Gastrocnemius medialis (tissue), 4 donors: ENCODE results near the gene RHEB.

Source experiments
- POLR2A ChIP-seq, 2 donors: fragments of 450-650 bp; IDR thresholded peaks; one replicate each; pipeline ENCODE4 v1.6.1; 2017; ENCODE audit warnings: antibody characterized with exemption in 2 of 2, mild to moderate bottlenecking in 2 of 2, moderate library complexity in 2 of 2
- TF ChIP-seq, protein P1 (sequence below), 5 experiments: fragments of 450-650 bp in 3 of 5; fragments of 200-600 bp in 2 of 5; sonication (generic) in 2 of 5; IDR thresholded peaks in 4 of 5; conservative IDR thresholded peaks in 1 of 5; 1 replicate in 4 of 5; 2 replicates in 1 of 5; pipeline ENCODE4 v1.5.1; 2016 to 2019; ENCODE audit warnings: antibody characterized with exemption in 5 of 5, mild to moderate bottlenecking in 3 of 5, moderate library complexity in 3 of 5

DNA sequence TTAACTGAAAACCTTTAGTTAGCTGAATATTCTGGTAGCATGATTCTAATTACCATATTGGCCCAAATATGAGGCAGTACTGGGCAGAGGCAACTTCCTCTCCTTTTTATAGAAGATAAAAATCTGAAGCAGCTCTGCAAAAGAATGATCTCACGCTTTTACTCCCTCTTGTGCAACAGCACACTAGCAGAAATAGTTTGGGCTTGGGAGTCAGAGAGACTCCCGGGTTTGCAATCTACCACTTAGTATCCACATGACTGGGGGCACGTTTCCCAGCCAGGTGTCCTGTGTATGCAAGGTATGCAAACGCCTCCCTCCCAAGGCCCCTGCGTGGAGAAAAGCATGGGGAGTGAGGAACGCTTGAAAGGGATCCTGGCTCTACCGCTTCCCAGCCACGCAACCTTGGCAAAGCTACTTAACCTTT lies 47.2 kb upstream of the RHEB start:
- TF ChIP-seq, protein P1, sequence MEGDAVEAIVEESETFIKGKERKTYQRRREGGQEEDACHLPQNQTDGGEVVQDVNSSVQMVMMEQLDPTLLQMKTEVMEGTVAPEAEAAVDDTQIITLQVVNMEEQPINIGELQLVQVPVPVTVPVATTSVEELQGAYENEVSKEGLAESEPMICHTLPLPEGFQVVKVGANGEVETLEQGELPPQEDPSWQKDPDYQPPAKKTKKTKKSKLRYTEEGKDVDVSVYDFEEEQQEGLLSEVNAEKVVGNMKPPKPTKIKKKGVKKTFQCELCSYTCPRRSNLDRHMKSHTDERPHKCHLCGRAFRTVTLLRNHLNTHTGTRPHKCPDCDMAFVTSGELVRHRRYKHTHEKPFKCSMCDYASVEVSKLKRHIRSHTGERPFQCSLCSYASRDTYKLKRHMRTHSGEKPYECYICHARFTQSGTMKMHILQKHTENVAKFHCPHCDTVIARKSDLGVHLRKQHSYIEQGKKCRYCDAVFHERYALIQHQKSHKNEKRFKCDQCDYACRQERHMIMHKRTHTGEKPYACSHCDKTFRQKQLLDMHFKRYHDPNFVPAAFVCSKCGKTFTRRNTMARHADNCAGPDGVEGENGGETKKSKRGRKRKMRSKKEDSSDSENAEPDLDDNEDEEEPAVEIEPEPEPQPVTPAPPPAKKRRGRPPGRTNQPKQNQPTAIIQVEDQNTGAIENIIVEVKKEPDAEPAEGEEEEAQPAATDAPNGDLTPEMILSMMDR (IDR thresholded peaks at IDR 0.05 in 4 of 5, conservative IDR thresholded peaks at IDR 0.05 in 1 of 5) = no peak
- no peak for TF ChIP-seq POLR2A (IDR thresholded peaks at IDR 0.05)
